ENCODE data around the gene CHSY1. TPM values are rescaled to one million over a fixed set of nuclear protein-coding genes. Genes with fewer than 3 reads are reported as not detected.
"Not testable (repeated sequence)": the region's sequence is repeated elsewhere in the genome, so short reads cannot be mapped to it uniquely, and the experiment has no call there.

The CHSY1 gene
- total RNA-seq, 3 donors from 2014 or later: 7.7 to 15.5 (median 12.6) TPM

- intact Hi-C loops (cut with DNase I, micrococcal nuclease): no loop called here
- TF ChIP-seq CTCF (IDR thresholded peaks at IDR 0.05): no peak
- Histone ChIP-seq H3K4me3 (no peak overlapping the region), H3K4me1 (ENCODE audit: low read depth) (no peaks in the 10 kb centered on the region), H3K36me3 (ENCODE audit: low read depth) (no peaks in the 10 kb centered on the region), H3K9me3 (no peaks in the 10 kb centered on the region)
- DNase-seq (no peak), ATAC-seq (peak; percentile 36)
Observed at GRCh38 chr15:101221902-101222301, 29.9 kb downstream of the CHSY1 start.

- intact Hi-C loops (cut with DNase I, micrococcal nuclease): no loop called here
- H3K4me3 ChIP-seq: no peak overlapping the region
- H3K36me3 ChIP-seq (ENCODE audit: low read depth): no peaks in the 10 kb centered on the region
- no peak for DNase-seq
- TF ChIP-seq CTCF (IDR thresholded peaks at IDR 0.05): no peak
- no peaks in the 10 kb centered on the region for H3K9me3 ChIP-seq
- no peak for ATAC-seq
- H3K4me1 ChIP-seq (ENCODE audit: low read depth): no peaks in the 10 kb centered on the region
Observed at GRCh38 chr15:101220060-101220459, 31.8 kb downstream of the CHSY1 start.

- no peak for ATAC-seq
- Histone ChIP-seq H3K36me3 (ENCODE audit: low read depth) (no peaks in the 10 kb centered on the region), H3K9me3 (no peaks in the 10 kb centered on the region), H3K4me3 (no peak overlapping the region), H3K4me1 (ENCODE audit: low read depth) (no peaks in the 10 kb centered on the region)
- intact Hi-C loops (cut with DNase I, micrococcal nuclease): no loop called here
- no peak for DNase-seq
- TF ChIP-seq CTCF (IDR thresholded peaks at IDR 0.05): no peak
Observed at GRCh38 chr15:101219441-101219840, 32.4 kb downstream of the CHSY1 start.

- no peaks in the 10 kb centered on the region for H3K4me1 ChIP-seq (ENCODE audit: low read depth)
- ATAC-seq (no peak), DNase-seq (no peak)
- no peaks in the 10 kb centered on the region for H3K36me3 ChIP-seq (ENCODE audit: low read depth)
- H3K4me3 ChIP-seq: no peak overlapping the region
- no peak for TF ChIP-seq CTCF (IDR thresholded peaks at IDR 0.05)
- intact Hi-C loops (cut with DNase I, micrococcal nuclease): no loop called here
- H3K9me3 ChIP-seq: no peaks in the 10 kb centered on the region
Observed at GRCh38 chr15:101217446-101217845, 34.4 kb downstream of the CHSY1 start.

GRCh38 chr15:101216100-101216499 lies 35.7 kb downstream of the CHSY1 start:
- intact Hi-C loops (cut with DNase I, micrococcal nuclease): no loop called here
- no peak for ATAC-seq
- no peaks in the 10 kb centered on the region for H3K36me3 ChIP-seq (ENCODE audit: low read depth)
- H3K4me1 ChIP-seq (ENCODE audit: low read depth): no peaks in the 10 kb centered on the region
- H3K4me3 ChIP-seq: no peak overlapping the region
- no peak for TF ChIP-seq CTCF (IDR thresholded peaks at IDR 0.05)
- no peak for DNase-seq
- no peaks in the 10 kb centered on the region for H3K9me3 ChIP-seq

GRCh38 chr15:101215681-101216080 lies 36.2 kb downstream of the CHSY1 start:
- TF ChIP-seq CTCF (IDR thresholded peaks at IDR 0.05): no peak
- Histone ChIP-seq H3K4me1 (ENCODE audit: low read depth) (no peaks in the 10 kb centered on the region), H3K36me3 (ENCODE audit: low read depth) (no peaks in the 10 kb centered on the region), H3K4me3 (no peak overlapping the region), H3K9me3 (no peaks in the 10 kb centered on the region)
- ATAC-seq (no peak), DNase-seq (no peak)
- intact Hi-C loops (cut with DNase I, micrococcal nuclease): no loop called here

- ATAC-seq; H3K4me1 ChIP-seq (ENCODE audit: low read depth); intact Hi-C loops (cut with DNase I, micrococcal nuclease); H3K9me3 ChIP-seq; H3K4me3 ChIP-seq; DNase-seq; H3K36me3 ChIP-seq (ENCODE audit: low read depth): not testable (repeated sequence)
Observed at GRCh38 chr15:101214435-101215097, 37.3 kb downstream of the CHSY1 start.
